GM21619 (cell line): Measurements from ENCODE around the gene ARL14.
"Not testable (repeated sequence)": the region's sequence is repeated elsewhere in the genome, so short reads cannot be mapped to it uniquely, and the experiment has no call there.

Experiments used
- ATAC-seq: cut with Tn5 transposase; IDR thresholded peaks from one replicate; pipeline ENCODE4 v1.9.1; 2021; ENCODE audit not compliant: unreplicated experiment

The ARL14 gene

GRCh38 chr3:160675566-160676124, 1.3 kb upstream of the ARL14 start:
- no peak for ATAC-seq

GRCh38 chr3:160677459-160677881, 510 bp downstream of the ARL14 start:
- ATAC-seq: no peak

GRCh38 chr3:160678292-160678842, 1.4 kb downstream of the ARL14 start:
- ATAC-seq: no peak

DNA sequence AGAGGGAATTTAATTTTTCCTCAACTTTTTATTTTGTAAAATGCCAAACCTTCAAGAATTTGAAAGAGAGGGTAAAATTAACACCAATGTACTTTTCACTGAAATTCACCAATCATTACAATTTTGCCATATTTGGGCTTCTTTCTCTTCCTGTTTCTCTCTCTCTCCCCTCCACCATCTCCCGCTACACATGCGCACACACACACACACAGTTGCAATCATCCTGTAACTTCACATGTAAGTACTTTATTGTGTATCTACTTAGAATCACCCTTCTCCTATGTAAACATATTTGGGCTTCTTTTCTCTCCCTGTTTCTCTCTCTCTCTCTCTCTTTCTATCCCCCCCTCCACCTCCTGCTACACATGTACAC, 7.4 kb downstream of the ARL14 start:
- ATAC-seq: no peak

GRCh38 chr3:160685144-160685766, 8.3 kb downstream of the ARL14 start:
- no peak for ATAC-seq

DNA sequence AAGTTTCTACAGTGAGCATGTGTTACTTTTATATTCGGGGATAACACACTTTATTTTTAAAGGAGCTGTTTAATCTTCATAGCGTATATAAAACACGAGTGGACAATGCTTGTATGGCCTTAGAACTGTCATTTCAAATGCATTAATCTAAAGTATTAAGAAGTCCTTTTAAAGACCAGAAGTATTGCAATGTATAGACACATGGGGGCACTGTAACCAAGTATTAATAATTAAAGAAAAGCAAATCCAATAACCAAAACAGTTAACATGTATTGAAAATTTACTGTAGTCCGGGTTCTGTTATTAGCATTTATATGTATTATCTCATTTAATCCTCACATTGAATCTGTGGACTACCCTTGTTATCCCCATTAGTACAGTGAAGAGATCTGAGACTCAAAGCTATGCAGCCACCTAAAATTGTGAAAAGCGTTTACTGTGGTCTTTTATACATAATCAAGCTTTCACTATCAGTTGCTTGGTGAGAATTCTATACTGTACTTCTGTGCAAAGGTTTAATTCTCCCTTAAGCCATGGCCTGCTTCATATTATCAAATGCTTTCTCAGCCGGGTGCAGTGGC, 10.1 kb downstream of the ARL14 start:
- ATAC-seq: peak; percentile 47

- no peak for ATAC-seq
Measured at GRCh38 chr3:160691151-160691550, 14.2 kb downstream of the ARL14 start.

- ATAC-seq: no peak
Measured at GRCh38 chr3:160691962-160692361, 15.0 kb downstream of the ARL14 start.

DNA sequence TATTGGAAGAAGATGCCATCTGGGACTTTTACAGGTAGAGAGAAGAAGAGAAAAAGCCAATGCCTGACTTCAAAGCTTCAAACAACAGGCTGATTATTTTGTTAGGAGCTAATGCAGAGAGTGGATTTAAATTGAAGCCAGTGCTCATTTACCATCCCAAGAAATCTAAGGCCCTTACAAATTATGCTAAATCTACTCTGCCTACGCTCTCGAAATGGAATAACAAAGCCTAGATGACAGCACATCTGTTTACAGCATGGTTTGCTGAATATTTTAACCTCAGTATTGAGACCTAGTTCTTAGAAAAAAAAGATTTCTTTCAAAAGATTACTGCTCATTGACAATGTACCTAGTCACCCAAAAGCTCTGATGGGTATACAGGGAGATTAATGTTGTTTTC, 16.2 kb downstream of the ARL14 start:
- ATAC-seq: no peak

DNA sequence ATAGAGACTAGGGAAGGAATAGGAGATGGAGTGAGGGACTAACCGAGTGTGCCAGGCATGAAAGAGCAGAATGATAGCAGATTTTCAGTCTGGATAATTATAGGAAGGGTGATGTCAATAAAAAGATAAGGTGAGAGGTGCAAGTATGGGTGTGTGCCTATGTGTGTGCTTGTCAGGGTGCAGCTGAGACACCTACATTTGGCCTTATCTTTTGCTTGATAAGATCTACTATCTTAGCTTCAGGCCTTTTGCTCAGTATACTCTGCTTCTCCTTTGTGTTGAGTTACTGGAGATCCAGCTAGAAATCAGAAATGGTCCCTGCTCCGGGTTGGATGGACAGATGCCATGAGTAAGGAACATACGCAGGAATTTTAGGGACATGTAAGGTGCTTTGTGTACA, 17.4 kb downstream of the ARL14 start:
- no peak for ATAC-seq

DNA sequence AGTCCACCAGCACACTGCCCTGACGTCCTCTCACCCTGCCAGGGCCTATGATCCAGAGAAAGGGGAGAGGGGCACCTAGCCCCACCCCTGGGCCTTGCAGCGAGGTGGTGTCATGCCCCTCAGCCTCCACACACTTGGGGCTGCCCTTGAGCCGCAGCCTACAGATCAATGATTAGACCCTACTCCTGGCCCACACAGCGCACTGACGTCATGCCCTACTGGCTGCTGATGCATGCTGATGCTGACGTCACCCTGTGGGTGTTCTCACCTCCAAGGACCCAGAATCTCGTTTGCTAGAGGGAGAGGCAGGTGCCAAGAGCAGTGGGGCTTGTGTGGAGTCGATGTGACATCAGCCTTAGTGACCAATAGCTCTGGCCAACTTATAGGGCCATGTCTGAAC, 18.0 kb downstream of the ARL14 start:
- no peak for ATAC-seq

GRCh38 chr3:160695915-160696327, 19.0 kb downstream of the ARL14 start:
- ATAC-seq: no peak

GRCh38 chr3:160697637-160698380, 20.8 kb downstream of the ARL14 start:
- ATAC-seq: peak; percentile 73

- no peak for ATAC-seq
Measured at GRCh38 chr3:160698599-160699195, 21.7 kb downstream of the ARL14 start.

GRCh38 chr3:160701490-160701889, 24.5 kb downstream of the ARL14 start:
- no peak for ATAC-seq

DNA sequence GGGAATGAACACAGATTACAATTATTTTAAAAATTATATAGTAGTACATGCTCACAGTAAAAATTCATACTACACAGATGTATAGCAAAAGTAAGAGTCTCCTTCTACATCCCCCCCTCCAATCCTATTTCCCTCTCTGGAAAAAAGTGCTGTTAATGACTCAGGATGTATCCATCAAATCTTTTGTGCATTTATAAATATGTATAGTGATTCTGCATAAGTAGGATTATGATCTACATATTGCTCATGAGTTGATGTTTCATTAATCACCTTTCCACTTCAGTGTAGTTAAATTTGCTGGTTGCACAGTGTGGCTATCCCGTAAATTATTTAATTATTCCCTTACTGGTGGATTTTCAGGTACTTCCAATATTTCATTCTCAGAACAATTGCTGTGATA, 25.3 kb downstream of the ARL14 start:
- ATAC-seq: no peak

- no peak for ATAC-seq
Measured at GRCh38 chr3:160703974-160704373, 27.0 kb downstream of the ARL14 start.

- ATAC-seq: peak; percentile 71
Measured at GRCh38 chr3:160707187-160707794, 30.3 kb downstream of the ARL14 start.

GRCh38 chr3:160709477-160710182, 32.7 kb downstream of the ARL14 start:
- ATAC-seq: no peak

- not testable (repeated sequence) for ATAC-seq
Measured at GRCh38 chr3:160713144-160713543, 36.2 kb downstream of the ARL14 start.
